ENCODE measurements around the gene NEDD4.
"Not testable (repeated sequence)": the region's sequence is repeated elsewhere in the genome, so short reads cannot be mapped to it uniquely, and the experiment has no call there.

- not testable (repeated sequence) for TF ChIP-seq REST (tag by site-specific recombination; IDR thresholded peaks at IDR 0.05); CTCF (tag by site-specific recombination; IDR thresholded peaks at IDR 0.05); ZNF362 (tag by site-specific recombination; IDR thresholded peaks at IDR 0.05); HOXC10 (CRISPR knock-in tag; IDR thresholded peaks at IDR 0.05); ZNF324 (tag by site-specific recombination; IDR thresholded peaks at IDR 0.05); ZNF16 (tag by site-specific recombination; IDR thresholded peaks at IDR 0.05; ENCODE audit: low read depth); ZNF121 (tag by site-specific recombination; IDR thresholded peaks at IDR 0.05); KLF7 (tag by site-specific recombination; IDR thresholded peaks at IDR 0.05; ENCODE audit: borderline replicate concordance); ZNF248 (tag by site-specific recombination; IDR thresholded peaks at IDR 0.05); KLF10 (tag by site-specific recombination; IDR thresholded peaks at IDR 0.05); ZSCAN18 (tag by site-specific recombination; IDR thresholded peaks at IDR 0.05); ZNF138 (tag by site-specific recombination; IDR thresholded peaks at IDR 0.05; ENCODE audit: borderline replicate concordance); ZNF785 (tag by site-specific recombination; IDR thresholded peaks at IDR 0.05)
Observed at GRCh38 chr15:56007053-56007452, 13.6 kb upstream of the NEDD4 start.
